Measurements from ENCODE around the gene PGD.

DNA sequence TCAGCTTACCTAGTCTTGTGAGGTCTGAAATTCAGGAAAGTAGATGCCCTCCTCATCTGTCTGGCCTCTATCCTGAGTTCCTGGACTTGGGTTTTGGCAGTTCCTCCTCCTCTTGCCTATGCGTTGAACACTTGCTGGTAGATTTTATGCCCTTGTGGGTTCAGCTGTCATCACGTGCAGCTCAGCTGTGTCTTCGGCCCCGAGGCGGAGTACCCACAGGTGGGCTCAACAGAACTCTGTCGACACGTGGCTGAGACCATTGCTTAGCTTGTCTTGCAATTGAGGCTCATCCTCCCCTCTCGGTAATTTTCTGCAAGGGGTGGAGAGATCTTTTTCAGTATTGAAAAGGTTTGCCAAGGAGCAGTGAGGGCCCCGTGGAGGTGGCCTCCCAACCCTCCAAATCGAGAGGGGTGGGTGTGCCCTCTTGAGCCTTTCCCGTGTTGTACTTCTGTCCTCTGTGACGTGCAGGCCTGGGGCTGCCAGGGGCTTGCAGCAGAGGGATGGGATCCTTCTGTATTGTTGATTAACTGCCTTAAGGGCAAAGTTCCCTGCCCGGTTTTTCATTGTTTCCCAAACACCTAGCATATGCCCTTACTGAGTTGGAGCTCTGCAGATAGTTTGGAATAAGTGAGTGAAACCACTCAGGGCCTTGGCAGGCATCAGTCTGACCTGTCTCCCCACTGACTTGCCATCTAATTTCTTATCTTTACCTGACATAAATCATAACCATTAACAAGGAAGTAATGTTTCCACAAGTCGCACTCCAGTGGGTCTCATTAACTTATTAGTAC is 34.2 kb downstream of the PGD start:
- TF ChIP-seq, protein P1, sequence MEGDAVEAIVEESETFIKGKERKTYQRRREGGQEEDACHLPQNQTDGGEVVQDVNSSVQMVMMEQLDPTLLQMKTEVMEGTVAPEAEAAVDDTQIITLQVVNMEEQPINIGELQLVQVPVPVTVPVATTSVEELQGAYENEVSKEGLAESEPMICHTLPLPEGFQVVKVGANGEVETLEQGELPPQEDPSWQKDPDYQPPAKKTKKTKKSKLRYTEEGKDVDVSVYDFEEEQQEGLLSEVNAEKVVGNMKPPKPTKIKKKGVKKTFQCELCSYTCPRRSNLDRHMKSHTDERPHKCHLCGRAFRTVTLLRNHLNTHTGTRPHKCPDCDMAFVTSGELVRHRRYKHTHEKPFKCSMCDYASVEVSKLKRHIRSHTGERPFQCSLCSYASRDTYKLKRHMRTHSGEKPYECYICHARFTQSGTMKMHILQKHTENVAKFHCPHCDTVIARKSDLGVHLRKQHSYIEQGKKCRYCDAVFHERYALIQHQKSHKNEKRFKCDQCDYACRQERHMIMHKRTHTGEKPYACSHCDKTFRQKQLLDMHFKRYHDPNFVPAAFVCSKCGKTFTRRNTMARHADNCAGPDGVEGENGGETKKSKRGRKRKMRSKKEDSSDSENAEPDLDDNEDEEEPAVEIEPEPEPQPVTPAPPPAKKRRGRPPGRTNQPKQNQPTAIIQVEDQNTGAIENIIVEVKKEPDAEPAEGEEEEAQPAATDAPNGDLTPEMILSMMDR (IDR thresholded peaks at IDR 0.05): no peak
- TF ChIP-seq POLR2A (IDR thresholded peaks at IDR 0.05): no peak

Data from lower leg skin (tissue), 3 donors.